AG10803 (cell line): Measurements from ENCODE around the gene PLCB1.

Experiments
- DNase-seq: peaks from one replicate; pipeline ENCODE4 v3.0.0; 2010; ENCODE audit warnings: low read depth
- H3K4me3 ChIP-seq: 2 replicates; pipeline ENCODE4 v1.5.1; 2011; ENCODE audit warnings: mild to moderate bottlenecking, low read length, control low read depth
- CTCF ChIP-seq: conservative IDR thresholded peaks from 2 replicates; pipeline ENCODE4 v1.5.1; 2011; ENCODE audit warnings: mild to moderate bottlenecking, low read length, control low read depth, inconsistent platforms

PLCB1 gene

GRCh38 chr20:8395956-8396355 is 263.9 kb downstream of the PLCB1 start:
- H3K4me3 ChIP-seq: no peak overlapping the region
- no peak for DNase-seq
- no peak for TF ChIP-seq CTCF

- no peak overlapping the region for H3K4me3 ChIP-seq
- DNase-seq: no peak
- TF ChIP-seq CTCF: no peak
Measured at GRCh38 chr20:8398263-8399051, 266.4 kb downstream of the PLCB1 start.

- TF ChIP-seq CTCF: no peak
- H3K4me3 ChIP-seq: no peak overlapping the region
- DNase-seq: no peak
Measured at GRCh38 chr20:8399947-8400346, 267.9 kb downstream of the PLCB1 start.

GRCh38 chr20:8400486-8400885 is 268.4 kb downstream of the PLCB1 start:
- TF ChIP-seq CTCF: no peak
- H3K4me3 ChIP-seq: no peak overlapping the region
- no peak for DNase-seq

GRCh38 chr20:8401556-8401955 is 269.5 kb downstream of the PLCB1 start:
- TF ChIP-seq CTCF: no peak
- no peak overlapping the region for H3K4me3 ChIP-seq
- DNase-seq: peak; percentile 39

- no peak overlapping the region for H3K4me3 ChIP-seq
- no peak for TF ChIP-seq CTCF
- DNase-seq: no peak
Measured at GRCh38 chr20:8402798-8403197, 270.7 kb downstream of the PLCB1 start.

GRCh38 chr20:8404912-8405635 is 273.0 kb downstream of the PLCB1 start:
- TF ChIP-seq CTCF: no peak
- H3K4me3 ChIP-seq: no peak overlapping the region
- no peak for DNase-seq
